ENCODE measurements around the gene FPR3. TPM values are rescaled to one million over a fixed set of nuclear protein-coding genes. Genes with fewer than 3 reads are reported as not detected.

FPR3 gene
- total RNA-seq, 1 donor from 2014 or later = not detected

- Mint-ChIP-seq H3K27me3 (ENCODE audit: low read depth, unreplicated experiment) (no peaks in the 10 kb centered on the region), H3K9me3 (ENCODE audit: unreplicated experiment) (peaks cover 21% of the 10 kb centered on the region), H3K36me3 (ENCODE audit: low read depth, unreplicated experiment) (no peaks in the 10 kb centered on the region), H3K27ac (ENCODE audit: unreplicated experiment) (no peak overlapping the region), H3K4me3 (ENCODE audit: unreplicated experiment) (no peak overlapping the region), H3K4me1 (ENCODE audit: low read depth, unreplicated experiment) (no peaks in the 10 kb centered on the region)
- no peak overlapping the region for H3K4me2 ChIP-seq (ENCODE audit: low read length)
- H4K20me1 ChIP-seq (ENCODE audit: insufficient read depth, low read length) = no peaks in the 10 kb centered on the region
- no peaks in the 10 kb centered on the region for H3K4me1 ChIP-seq (ENCODE audit: insufficient read depth, low read length)
- DNase-seq (ENCODE audit: low read depth) (no peak), FAIRE-seq (no peak)
- no peaks in the 10 kb centered on the region for H3K27me3 ChIP-seq (ENCODE audit: insufficient read depth, low read length)
- H3K4me3 ChIP-seq (ENCODE audit: insufficient read depth, low read depth, low read length) = no peak overlapping the region
- no peaks in the 10 kb centered on the region for H3K36me3 ChIP-seq (ENCODE audit: insufficient read depth, low read length)
- no peaks in the 10 kb centered on the region for H3K79me2 ChIP-seq (ENCODE audit: insufficient read depth, low read length)
- H2AFZ ChIP-seq (ENCODE audit: low read depth, low read length) = no peak overlapping the region
- peaks cover 9% of the 10 kb centered on the region for H3K9me3 ChIP-seq (ENCODE audit: insufficient read depth, low read depth, low read length)
- TF ChIP-seq CTCF (IDR thresholded peaks at IDR 0.05; ENCODE audit: insufficient read depth, low read depth, low read length) (no peak), EZH2 (IDR thresholded peaks at IDR 0.05; ENCODE audit: insufficient read depth, low read length) (no peak)
- no peak overlapping the region for H3K27ac ChIP-seq (ENCODE audit: low read depth, low read length)
- no peak overlapping the region for H3K9ac ChIP-seq (ENCODE audit: low read length)
These were observed 35.3 kb downstream of the FPR3 start for GRCh38 chr19:51830274-51830673.

- no peak for TF ChIP-seq CTCF (IDR thresholded peaks at IDR 0.05; ENCODE audit: insufficient read depth, low read depth, low read length)
- TF ChIP-seq EZH2 (IDR thresholded peaks at IDR 0.05; ENCODE audit: insufficient read depth, low read length) = no peak
- Mint-ChIP-seq H3K27ac (ENCODE audit: unreplicated experiment) (no peak overlapping the region), H3K4me3 (ENCODE audit: unreplicated experiment) (no peak overlapping the region), H3K4me1 (ENCODE audit: low read depth, unreplicated experiment) (no peaks in the 10 kb centered on the region), H3K9me3 (ENCODE audit: unreplicated experiment) (peaks cover 18% of the 10 kb centered on the region), H3K36me3 (ENCODE audit: low read depth, unreplicated experiment) (no peaks in the 10 kb centered on the region), H3K27me3 (ENCODE audit: low read depth, unreplicated experiment) (no peaks in the 10 kb centered on the region)
- Histone ChIP-seq H3K4me1 (ENCODE audit: insufficient read depth, low read length) (no peaks in the 10 kb centered on the region), H3K9ac (ENCODE audit: low read length) (no peak overlapping the region), H3K4me3 (ENCODE audit: insufficient read depth, low read depth, low read length) (no peak overlapping the region), H3K36me3 (ENCODE audit: insufficient read depth, low read length) (no peaks in the 10 kb centered on the region), H3K79me2 (ENCODE audit: insufficient read depth, low read length) (no peaks in the 10 kb centered on the region), H3K9me3 (ENCODE audit: insufficient read depth, low read depth, low read length) (peaks cover 3% of the 10 kb centered on the region), H4K20me1 (ENCODE audit: insufficient read depth, low read length) (no peaks in the 10 kb centered on the region), H3K27ac (ENCODE audit: low read depth, low read length) (no peak overlapping the region), H2AFZ (ENCODE audit: low read depth, low read length) (no peak overlapping the region), H3K27me3 (ENCODE audit: insufficient read depth, low read length) (no peaks in the 10 kb centered on the region), H3K4me2 (ENCODE audit: low read length) (no peak overlapping the region)
- FAIRE-seq (no peak), DNase-seq (ENCODE audit: low read depth) (no peak)
These were observed 42.2 kb downstream of the FPR3 start for GRCh38 chr19:51837145-51837544.

GRCh38 chr19:51861870-51862622 is 67.1 kb downstream of the FPR3 start:
- peaks cover 40% of the 10 kb centered on the region for H3K9me3 ChIP-seq (ENCODE audit: insufficient read depth, low read depth, low read length)
- Mint-ChIP-seq H3K36me3 (ENCODE audit: low read depth, unreplicated experiment) (peaks cover 35% of the 10 kb centered on the region), H3K4me1 (ENCODE audit: low read depth, unreplicated experiment) (no peaks in the 10 kb centered on the region), H3K27me3 (ENCODE audit: low read depth, unreplicated experiment) (no peaks in the 10 kb centered on the region), H3K27ac (ENCODE audit: unreplicated experiment) (no peak overlapping the region), H3K4me3 (ENCODE audit: unreplicated experiment) (no peak overlapping the region), H3K9me3 (ENCODE audit: unreplicated experiment) (peaks cover 66% of the 10 kb centered on the region)
- no peaks in the 10 kb centered on the region for H3K4me1 ChIP-seq (ENCODE audit: insufficient read depth, low read length)
- H2AFZ ChIP-seq (ENCODE audit: low read depth, low read length) = no peak overlapping the region
- H3K79me2 ChIP-seq (ENCODE audit: insufficient read depth, low read length) = no peaks in the 10 kb centered on the region
- no peak overlapping the region for H3K4me3 ChIP-seq (ENCODE audit: insufficient read depth, low read depth, low read length)
- H3K27me3 ChIP-seq (ENCODE audit: insufficient read depth, low read length) = no peaks in the 10 kb centered on the region
- no peak for DNase-seq (ENCODE audit: low read depth)
- TF ChIP-seq CTCF (IDR thresholded peaks at IDR 0.05; ENCODE audit: insufficient read depth, low read depth, low read length) (no peak), EZH2 (IDR thresholded peaks at IDR 0.05; ENCODE audit: insufficient read depth, low read length) (no peak)
- no peak for FAIRE-seq
- no peak overlapping the region for H3K27ac ChIP-seq (ENCODE audit: low read depth, low read length)
- H3K9ac ChIP-seq (ENCODE audit: low read length) = no peak overlapping the region
- no peak overlapping the region for H3K4me2 ChIP-seq (ENCODE audit: low read length)
- no peaks in the 10 kb centered on the region for H3K36me3 ChIP-seq (ENCODE audit: insufficient read depth, low read length)
- H4K20me1 ChIP-seq (ENCODE audit: insufficient read depth, low read length) = no peaks in the 10 kb centered on the region

Measured in astrocyte (in vitro differentiated cells and primary cell).